Prostate gland (tissue), 2 donors: ENCODE results near the gene FBXO48. TPM values are rescaled to one million over a fixed set of nuclear protein-coding genes. Genes with fewer than 3 reads are reported as not detected.

Experiments used
- DNase-seq: peaks from one replicate; pipeline ENCODE4 v3.0.0-alpha.2; 2019; ENCODE audit warnings: low spot score
- H3K27ac ChIP-seq, 2 donors: fragments of 200-600 bp; sonication (generic); 2 replicates each; pipeline ENCODE4 v1.5.1; 2017 to 2019
- H3K27me3 ChIP-seq: fragments of 200-600 bp; sonication (generic); replicated peaks from 2 replicates; pipeline ENCODE4 v1.5.1; 2019; ENCODE audit not compliant: insufficient read depth
- H3K36me3 ChIP-seq, 2 donors: fragments of 200-600 bp; sonication (generic); 1 replicate in 1 of 2; 2 replicates in 1 of 2; pipeline versions ENCODE4 v1.5.1 to v1.8.1; 2017 to 2019
- H3K4me1 ChIP-seq: fragments of 200-600 bp; sonication (generic); replicated peaks from 2 replicates; pipeline ENCODE4 v1.5.1; 2019
- H3K4me3 ChIP-seq, 2 donors: fragments of 200-600 bp; sonication (generic); 2 replicates each; pipeline ENCODE4 v1.5.1; 2017 to 2019
- H3K9me3 ChIP-seq: fragments of 200-600 bp; sonication (generic); 2 replicates; pipeline ENCODE4 v1.5.1; 2017
- POLR2A ChIP-seq: fragments of 450-650 bp; IDR thresholded peaks from one replicate; pipeline ENCODE4 v1.6.1; 2016; ENCODE audit warnings: antibody characterized with exemption, mild to moderate bottlenecking
- POLR2AphosphoS5 ChIP-seq: sonication (generic); formaldehyde crosslinking; IDR thresholded peaks from one replicate; pipeline ENCODE4 v1.6.1; 2017; ENCODE audit warnings: antibody characterized with exemption
- WGBS: methylation state at CpG from one replicate; pipeline ENCODE4 v1.1.5; 2018; 5-methylcytosine and 5-hydroxymethylcytosine counted together
- intact Hi-C: fragments of 100-400 bp; cut with DNase I; formaldehyde crosslinking; loops from one replicate; pipeline ENCODE4 v1.14.2; 2022
- total RNA-seq, 2 donors: library from RNA; depleted of rRNA; stranded (reverse); fragments of >200 nt; gene quantifications; one replicate each; pipeline ENCODE4 v1.1.0, GENCODE V29; 2016
- TF ChIP-seq, protein P1 (sequence below), 4 experiments: fragments of 200-600 bp in 2 of 4; fragments of 450-650 bp in 2 of 4; sonication (generic) in 2 of 4; IDR thresholded peaks; 1 replicate in 3 of 4; 2 replicates in 1 of 4; pipeline ENCODE4 v1.5.1; 2016 to 2019; ENCODE audit warnings: antibody characterized with exemption in 4 of 4, mild to moderate bottlenecking in 2 of 4, moderate library complexity in 2 of 4

FBXO48 gene
- total RNA-seq, 2 donors from 2014 or later: 0.77 to 0.85 TPM

DNA sequence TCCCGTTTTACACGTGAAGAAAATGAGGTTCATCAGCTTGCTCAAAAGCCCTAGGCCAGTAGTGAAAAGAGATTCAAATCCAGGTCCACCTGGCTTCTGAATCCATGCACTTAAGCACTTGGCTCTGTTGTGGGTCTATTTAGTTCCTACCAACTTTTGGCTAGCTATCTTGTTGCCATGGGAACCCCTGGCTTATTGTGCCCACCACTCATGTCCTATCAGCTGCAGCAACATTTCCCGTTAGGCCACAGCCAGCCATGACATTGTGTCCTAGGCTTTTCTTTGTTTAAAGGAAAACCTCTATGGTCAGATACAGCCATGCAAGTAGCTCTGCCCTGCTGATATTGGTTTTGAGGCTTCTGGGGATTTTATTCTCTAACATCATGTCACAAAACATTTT lies 52.2 kb downstream of the FBXO48 start:
- intact Hi-C loops: no loop called here
- no peak for DNase-seq
- TF ChIP-seq POLR2AphosphoS5 (no peak), POLR2A (no peak)
- TF ChIP-seq, protein P1, sequence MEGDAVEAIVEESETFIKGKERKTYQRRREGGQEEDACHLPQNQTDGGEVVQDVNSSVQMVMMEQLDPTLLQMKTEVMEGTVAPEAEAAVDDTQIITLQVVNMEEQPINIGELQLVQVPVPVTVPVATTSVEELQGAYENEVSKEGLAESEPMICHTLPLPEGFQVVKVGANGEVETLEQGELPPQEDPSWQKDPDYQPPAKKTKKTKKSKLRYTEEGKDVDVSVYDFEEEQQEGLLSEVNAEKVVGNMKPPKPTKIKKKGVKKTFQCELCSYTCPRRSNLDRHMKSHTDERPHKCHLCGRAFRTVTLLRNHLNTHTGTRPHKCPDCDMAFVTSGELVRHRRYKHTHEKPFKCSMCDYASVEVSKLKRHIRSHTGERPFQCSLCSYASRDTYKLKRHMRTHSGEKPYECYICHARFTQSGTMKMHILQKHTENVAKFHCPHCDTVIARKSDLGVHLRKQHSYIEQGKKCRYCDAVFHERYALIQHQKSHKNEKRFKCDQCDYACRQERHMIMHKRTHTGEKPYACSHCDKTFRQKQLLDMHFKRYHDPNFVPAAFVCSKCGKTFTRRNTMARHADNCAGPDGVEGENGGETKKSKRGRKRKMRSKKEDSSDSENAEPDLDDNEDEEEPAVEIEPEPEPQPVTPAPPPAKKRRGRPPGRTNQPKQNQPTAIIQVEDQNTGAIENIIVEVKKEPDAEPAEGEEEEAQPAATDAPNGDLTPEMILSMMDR (IDR thresholded peaks at IDR 0.05): no peak
- 76% methylated on average over 3 of the region's 3 CpGs for WGBS
- Histone ChIP-seq H3K4me3 (no peak overlapping the region), H3K9me3 (no peaks in the 10 kb centered on the region), H3K4me1 (no peaks in the 10 kb centered on the region), H3K36me3 (no peaks in the 10 kb centered on the region), H3K27ac (no peak overlapping the region), H3K27me3 (no peaks in the 10 kb centered on the region)

DNA sequence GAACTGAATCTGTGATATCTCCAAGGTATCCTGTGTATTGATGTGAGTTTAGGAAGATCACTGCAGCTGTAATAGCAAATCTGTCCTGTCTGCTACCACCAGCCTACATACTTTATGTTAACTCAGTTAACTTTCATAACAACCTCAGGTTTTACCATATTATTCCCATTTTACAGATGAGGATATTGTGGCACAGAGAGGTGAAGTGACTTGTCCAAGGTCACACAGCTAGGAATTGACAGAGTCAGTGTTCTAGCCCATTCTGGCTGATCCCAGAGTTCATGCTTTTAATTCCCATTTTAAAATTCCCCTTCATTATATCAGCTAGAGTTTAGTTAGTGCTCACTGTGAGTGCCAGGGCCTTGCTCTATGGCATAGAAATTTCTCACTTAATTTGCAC lies 52.6 kb downstream of the FBXO48 start:
- Histone ChIP-seq H3K27me3 (no peaks in the 10 kb centered on the region), H3K36me3 (no peaks in the 10 kb centered on the region), H3K27ac (no peak overlapping the region), H3K9me3 (no peaks in the 10 kb centered on the region), H3K4me1 (no peaks in the 10 kb centered on the region), H3K4me3 (no peak overlapping the region)
- intact Hi-C loops: no loop called here
- TF ChIP-seq POLR2A (no peak), POLR2AphosphoS5 (no peak)
- TF ChIP-seq, protein P1 (IDR thresholded peaks at IDR 0.05): no peak
- no peak for DNase-seq

DNA sequence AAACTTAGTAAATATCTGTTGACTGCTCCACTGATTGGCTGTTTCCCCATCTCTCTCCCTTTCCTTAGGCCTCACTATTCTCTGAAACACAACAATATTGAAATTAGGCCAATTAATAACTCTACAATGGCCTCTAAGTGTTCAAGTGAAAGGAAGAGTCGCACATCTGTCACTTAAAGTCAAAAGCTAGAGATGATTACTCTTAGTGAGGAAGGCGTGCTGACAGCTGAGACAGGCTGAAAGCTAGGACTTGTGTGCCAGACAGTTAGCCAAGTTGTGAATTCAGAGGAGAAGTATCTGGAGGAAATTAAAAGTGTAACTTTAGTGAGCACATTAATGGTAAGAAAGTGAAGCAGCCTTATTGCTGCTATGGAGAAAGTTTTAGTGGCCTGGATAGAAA lies 53.6 kb downstream of the FBXO48 start:
- Histone ChIP-seq H3K9me3 (no peaks in the 10 kb centered on the region), H3K36me3 (no peaks in the 10 kb centered on the region), H3K4me3 (no peak overlapping the region), H3K4me1 (no peaks in the 10 kb centered on the region), H3K27me3 (no peaks in the 10 kb centered on the region), H3K27ac (no peak overlapping the region)
- intact Hi-C loops: no loop called here
- TF ChIP-seq POLR2AphosphoS5 (no peak), POLR2A (no peak)
- TF ChIP-seq, protein P1 (IDR thresholded peaks at IDR 0.05): no peak
- WGBS: 96% methylated on average over 2 of the region's 2 CpGs
- no peak for DNase-seq

DNA sequence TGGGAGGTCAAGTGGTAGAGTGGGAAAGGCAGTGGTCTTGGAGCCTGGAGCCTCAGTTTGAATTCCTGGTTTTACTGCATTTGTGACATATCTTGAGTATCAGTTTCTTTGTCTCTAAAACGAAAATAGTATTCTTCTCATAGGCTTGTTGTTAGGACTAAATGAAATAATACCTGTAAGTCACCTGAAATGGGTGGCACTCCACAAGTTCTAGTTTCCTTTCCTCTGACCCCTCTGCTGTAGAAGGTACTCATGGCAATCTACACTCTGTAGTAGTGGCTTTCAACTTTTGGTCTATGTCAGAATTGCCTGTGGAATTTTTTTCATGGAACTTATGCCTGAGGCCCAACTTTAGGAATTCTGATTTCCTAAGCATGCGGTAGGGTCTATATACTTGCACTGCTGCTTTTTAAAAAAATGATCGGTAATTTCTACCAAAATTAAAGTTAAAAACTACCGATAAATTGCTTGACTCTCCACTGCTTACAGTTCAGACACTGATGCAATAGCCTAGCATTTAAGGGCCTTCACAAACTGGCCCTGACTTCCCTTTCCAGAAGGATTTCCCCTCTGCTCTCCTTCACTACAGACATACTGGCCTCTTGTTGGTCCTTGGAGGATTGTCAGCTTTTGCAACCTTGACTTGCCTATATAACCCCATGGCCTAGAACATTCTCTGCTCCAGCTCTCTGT lies 54.8 kb downstream of the FBXO48 start:
- Histone ChIP-seq H3K9me3 (no peaks in the 10 kb centered on the region), H3K27ac (no peak overlapping the region), H3K36me3 (no peaks in the 10 kb centered on the region), H3K4me3 (no peak overlapping the region), H3K4me1 (no peaks in the 10 kb centered on the region), H3K27me3 (no peaks in the 10 kb centered on the region)
- whole genome bisulfite sequencing: 69% methylated on average over 4 of the region's 4 CpGs
- DNase-seq: no peak
- intact Hi-C loops: no loop called here
- TF ChIP-seq, protein P1 (IDR thresholded peaks at IDR 0.05): no peak
- TF ChIP-seq POLR2AphosphoS5: no peak
- no peak for TF ChIP-seq POLR2A

DNA sequence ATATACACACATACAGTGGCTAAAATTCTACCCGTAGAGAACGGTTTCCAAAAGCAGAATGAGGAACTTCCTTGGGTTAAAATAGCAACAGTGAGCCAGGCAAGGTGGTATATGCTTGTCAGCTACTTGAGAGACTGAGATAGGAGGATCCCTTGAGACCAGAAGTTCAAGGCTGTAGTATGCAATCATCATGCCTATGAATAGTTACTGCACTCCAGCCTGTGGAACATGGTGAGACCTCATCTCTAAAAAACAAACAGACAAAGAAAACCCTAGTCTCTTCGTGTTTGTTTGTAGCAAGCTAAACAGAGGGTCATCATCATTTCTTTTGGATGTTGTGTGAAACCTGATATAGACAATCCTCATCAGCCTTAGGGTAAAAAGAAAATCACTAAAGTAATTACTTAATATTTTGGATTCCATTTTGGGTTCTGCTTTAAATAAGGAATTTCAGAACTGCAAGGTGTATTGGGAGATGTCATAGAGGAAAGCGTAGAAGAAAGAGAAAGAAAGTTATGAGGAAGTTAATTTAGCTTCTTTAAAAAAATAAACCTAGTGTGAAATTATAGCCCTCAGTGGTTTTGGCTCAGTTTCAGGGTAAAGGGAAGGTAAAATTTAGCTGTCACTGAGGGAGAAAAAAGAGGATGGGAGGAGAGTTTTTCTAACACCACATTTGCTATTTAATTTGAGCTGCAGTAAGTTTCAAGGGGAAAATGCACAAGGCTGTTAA lies 55.5 kb downstream of the FBXO48 start:
- intact Hi-C loops: no loop called here
- WGBS: 64% methylated on average over 4 of the region's 4 CpGs

More for the DNA sequence above, 55.5 kb downstream of the FBXO48 start:
- TF ChIP-seq POLR2AphosphoS5: no peak
- no peak for TF ChIP-seq POLR2A
- TF ChIP-seq, protein P1 (IDR thresholded peaks at IDR 0.05): no peak
- Histone ChIP-seq H3K4me1 (no peaks in the 10 kb centered on the region), H3K27me3 (no peaks in the 10 kb centered on the region), H3K36me3 (no peaks in the 10 kb centered on the region), H3K4me3 (no peak overlapping the region), H3K27ac (no peak overlapping the region), H3K9me3 (no peaks in the 10 kb centered on the region)
- DNase-seq: no peak
